Measurements from ENCODE around the gene GLB1L2.

GRCh38 chr11:134380785-134381184, 49.0 kb downstream of the GLB1L2 start:
- TF ChIP-seq CTCF (IDR thresholded peaks at IDR 0.05) = no peak
- TF ChIP-seq SMC3 (IDR thresholded peaks at IDR 0.05; ENCODE audit: low read depth, low read length) = no peak
- no peak for TF ChIP-seq NRF1 (IDR thresholded peaks at IDR 0.05; ENCODE audit: low read depth, low read length)
- TF ChIP-seq CHD2 (IDR thresholded peaks at IDR 0.05; ENCODE audit: low read length, partially characterized antibody) = no peak
- TF ChIP-seq REST (IDR thresholded peaks at IDR 0.05; ENCODE audit: low read depth, low read length) = no peak
- TF ChIP-seq RCOR1 (IDR thresholded peaks at IDR 0.05; ENCODE audit: low read length) = no peak
- TF ChIP-seq TAF1 (IDR thresholded peaks at IDR 0.05; ENCODE audit: borderline replicate concordance, low read depth, low read length) = no peak
